CD4-positive, alpha-beta T cell treated with Interleukin-10 for 1 hour (primary cell): ENCODE measurements around the gene CEND1.

ENCODE experiments used
- DNase-seq: peaks from one replicate; pipeline ENCODE4 v3.0.0-alpha.2; 2020

The CEND1 gene

DNA sequence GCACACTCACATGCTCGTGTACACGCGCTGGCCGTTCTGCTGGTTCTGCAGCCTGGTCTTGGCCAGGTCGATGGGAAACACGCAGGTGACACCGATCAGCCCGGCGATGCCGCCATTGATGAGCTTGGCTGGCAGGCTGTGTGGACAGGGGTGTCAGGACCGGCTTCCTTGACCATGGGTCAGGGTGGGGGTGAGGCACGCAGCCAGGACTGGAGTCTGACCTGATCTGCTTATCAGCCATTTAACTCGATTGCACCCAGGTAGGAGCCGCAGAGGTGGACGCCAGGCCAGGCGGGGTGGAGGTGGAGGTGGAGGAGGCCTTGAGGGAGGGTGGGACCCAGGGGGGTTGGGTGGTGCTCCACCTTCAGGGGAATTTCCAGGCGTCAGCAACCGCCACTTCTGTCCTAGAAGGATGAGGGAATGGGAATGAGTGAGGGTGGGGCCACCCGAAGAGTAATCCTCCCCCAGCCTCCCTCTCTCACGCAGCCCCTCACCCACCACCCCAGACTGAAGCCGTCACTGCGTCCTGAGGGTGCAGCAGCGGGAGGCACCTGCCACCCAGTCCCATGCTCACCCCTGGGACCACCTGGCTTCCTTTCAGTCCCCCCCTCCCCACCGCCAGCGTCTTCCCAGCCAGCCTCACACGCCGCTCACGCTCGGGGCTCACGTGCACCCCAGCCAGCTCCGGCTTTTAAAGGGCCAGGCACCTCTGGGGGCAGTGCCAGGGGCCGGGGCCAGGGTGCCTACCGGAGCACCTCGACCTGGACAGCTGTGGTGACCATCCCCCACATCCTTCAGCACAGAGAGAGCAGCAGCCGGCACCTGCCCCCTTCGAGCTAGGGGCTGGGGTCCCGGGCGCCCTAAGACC lies 5.1 kb upstream of the CEND1 start:
- DNase-seq: no peak

DNA sequence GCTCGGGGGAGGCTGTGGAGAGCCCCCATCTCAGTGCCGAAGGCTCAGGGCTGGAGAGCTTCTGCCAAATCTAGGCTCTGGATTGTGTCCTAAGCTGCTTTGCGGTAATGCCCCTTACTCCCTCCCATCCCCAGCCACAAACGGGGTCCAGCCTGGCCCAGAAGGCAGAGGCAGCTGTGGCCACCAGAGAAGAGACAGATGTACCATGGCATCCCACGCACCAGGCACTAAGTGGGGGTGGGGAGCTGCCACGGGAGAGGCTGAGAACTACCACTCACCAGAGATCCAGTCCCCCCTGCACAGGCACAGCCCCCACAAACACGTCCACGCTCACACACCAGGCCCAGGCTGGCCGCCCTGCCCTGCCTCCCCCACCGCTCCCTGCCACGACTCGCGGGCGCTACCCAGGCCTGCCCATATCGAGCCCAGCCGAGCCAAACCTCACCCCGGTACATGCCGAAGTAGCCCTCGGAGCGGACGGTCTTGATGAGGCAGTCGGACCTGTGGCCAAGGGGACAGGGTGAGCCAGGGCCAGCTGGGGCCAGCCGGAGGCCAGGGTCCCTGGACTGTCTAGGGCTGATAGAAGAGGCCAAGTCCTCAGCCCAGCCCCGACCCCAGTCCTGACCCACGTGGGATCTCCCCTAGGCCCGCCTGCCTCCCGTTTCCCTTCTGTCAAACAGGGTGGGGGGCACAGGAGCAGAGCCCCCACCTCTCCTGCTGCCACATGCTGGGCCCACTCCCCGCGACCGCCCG lies 4.3 kb upstream of the CEND1 start:
- DNase-seq: no peak

DNA sequence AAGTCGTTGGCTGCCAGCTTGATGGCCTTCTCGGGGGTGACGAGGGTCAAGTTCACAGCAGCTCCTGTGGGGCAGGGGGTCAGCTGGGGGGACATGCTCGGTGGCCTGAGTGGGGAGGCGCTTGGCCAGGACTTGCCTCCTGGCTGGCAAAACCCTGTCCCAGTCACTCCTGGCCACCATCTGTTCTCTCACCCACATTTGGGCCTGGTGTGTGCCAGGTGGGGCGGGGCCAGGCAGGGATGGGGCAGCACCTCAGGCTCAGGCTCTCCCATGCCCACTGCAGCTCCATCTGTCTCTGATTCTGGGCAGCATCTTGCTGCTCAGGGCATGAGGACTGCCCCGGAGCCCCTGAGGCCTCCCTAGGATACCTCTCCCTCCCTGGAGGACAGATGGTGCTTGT lies 3.7 kb upstream of the CEND1 start:
- DNase-seq: no peak

DNA sequence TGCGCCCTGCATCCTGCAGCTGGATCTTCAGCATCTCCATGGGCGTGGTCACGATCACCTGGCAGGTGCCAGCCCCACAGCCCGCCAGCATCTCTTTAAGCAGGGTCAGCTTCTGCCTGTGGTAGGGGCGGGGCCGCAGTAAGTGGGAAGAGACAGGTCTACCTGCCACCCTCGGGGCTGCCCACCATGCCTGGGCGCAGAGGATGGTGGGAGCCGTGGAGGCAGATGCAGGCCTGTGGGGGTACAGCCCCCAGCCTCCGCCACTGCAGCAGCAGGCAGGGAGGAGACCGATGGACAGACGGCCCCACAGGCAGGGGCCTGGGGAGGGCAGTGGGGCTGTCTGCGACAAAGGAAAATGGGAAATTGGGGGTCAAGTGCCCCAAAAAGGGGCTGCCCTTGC lies 3.0 kb upstream of the CEND1 start:
- DNase-seq: no peak

DNA sequence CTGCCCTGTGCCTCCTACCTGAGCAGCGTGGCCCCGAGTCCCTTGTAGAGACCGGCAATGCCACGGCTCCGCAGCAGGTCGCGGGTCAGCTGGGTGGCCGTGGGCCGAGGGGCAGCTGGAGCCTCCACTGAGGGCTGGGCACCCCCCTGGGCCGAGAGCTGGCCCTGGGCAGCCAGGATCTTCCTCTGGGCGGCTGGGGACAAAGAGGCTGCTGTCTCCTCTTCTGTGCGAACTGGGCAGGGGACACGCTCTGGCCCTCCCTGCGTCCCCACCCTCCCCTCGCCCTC lies 2.6 kb upstream of the CEND1 start:
- DNase-seq: no peak

DNA sequence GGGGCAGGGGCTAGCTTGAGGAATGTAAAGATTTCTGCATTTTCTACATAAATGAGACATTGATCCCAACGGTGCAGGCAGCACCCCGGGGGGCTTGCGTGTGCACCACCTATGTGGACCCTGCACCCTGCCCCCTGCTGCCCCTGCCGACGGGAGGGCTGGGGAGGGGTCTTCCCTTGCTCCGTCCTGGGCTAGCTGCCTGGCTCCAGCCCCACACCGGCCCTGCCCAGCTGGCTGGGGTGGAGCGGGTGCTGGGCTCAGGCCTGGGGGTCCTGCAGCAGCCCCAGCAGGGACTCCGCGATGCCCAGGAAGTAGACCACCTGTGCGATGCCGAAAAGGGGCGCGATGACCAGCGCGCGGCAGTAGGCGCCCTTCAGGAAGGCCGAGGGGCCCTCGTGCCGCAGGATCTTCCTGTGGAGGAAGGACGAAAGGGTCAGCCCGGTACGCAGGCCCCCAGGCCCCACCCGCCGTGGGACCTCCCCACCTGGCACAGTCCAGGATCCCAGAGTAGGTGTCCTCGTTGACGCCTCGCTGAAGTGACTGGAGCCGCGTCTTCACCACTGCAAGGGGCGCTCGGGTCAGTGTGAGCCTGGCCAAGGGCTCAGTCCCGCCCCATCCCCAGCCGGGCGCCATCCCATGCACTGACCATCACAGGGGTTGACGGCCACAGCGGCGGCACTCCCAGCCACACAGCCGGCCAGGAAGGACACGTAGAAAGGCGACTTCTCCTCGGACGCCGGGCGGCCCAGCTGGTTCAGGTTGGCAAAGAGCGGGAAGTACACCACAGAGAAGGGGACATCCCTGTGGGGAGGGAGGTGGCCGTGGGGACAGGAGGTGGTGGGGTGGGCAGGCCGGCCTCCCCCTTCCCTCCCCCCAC lies 2.0 kb upstream of the CEND1 start:
- DNase-seq: no peak

- no peak for DNase-seq
Observed at GRCh38 chr11:790721-791564, 1.1 kb upstream of the CEND1 start.

DNA sequence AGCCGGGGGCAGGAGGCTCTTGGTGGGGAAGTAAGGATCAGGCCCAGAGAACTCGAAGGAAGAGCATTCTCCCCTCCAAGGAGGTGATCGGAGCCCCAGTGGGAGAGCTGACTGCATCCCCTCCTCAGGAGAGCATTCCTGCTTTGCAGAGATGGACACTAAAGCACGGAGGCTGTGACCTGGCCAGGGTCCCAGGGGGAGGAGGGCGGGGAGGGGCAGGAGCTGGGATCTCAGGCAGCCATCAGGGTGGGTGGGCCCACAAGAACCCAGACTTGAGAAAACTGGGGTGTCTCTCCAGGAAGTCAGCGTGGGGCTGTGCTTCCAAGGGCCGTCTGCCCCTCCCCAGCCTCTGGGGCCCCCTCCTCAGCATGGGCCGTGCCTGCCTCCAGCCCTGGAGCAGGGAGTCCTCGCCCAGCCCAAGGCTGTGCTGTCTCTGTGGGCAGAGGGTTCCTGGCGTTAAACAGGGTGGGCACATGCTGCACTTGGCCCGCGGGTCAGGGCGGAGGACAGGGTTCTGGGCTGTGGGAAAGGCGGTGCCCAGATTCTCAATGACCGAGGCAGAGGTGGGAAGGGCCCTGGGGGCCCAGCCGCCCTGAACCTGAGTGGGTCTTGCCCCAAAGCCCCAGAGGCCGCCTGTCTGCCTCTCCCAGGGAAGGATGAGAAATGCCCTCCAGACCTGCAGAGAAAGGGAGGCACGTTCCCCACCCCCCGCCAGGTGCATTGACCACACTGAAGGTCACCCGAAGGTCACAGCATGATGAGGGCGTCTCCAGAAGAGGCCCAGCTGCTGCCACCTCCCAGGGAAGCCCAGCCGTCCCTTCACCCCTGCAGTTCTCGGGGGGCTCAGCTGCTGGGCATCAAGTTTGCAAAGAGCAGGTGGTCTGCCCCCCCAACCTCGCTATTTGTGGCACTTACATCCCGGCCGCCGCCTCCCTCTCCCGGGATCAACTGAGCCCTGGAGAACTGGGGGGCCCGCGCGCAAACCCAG lies 643 bp downstream of the CEND1 start:
- no peak for DNase-seq

DNA sequence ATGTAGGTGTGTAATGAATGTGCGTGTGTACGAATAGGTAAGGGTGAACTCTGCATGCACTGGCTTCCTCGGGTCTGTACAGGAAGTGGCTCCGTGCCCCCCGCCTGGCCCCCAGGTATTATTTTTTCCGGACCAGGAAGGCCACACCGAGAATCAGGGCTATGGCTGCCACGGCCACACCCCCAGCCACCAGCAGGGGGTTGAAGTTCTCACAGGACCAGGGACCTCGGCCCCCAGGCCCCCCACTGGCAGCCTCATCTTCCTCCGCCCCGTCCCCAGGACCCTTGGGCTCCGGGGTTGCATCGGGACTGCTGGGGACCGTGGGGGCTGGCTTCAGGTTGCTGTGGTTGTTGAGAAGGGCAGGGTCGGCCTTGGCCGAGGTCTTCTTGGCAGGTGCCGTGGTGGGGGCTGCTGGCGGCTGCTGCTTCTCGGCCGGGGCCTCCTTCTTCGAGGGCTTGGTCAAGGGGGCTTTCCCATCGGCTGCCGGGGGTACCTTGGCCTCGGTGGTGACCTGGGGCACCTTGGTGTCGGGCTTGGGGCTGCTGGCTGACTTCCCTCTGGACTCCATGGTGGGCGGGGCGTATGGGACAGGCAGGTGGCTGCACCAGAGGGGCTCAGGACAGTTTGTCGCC lies 1.8 kb downstream of the CEND1 start:
- DNase-seq: no peak

DNA sequence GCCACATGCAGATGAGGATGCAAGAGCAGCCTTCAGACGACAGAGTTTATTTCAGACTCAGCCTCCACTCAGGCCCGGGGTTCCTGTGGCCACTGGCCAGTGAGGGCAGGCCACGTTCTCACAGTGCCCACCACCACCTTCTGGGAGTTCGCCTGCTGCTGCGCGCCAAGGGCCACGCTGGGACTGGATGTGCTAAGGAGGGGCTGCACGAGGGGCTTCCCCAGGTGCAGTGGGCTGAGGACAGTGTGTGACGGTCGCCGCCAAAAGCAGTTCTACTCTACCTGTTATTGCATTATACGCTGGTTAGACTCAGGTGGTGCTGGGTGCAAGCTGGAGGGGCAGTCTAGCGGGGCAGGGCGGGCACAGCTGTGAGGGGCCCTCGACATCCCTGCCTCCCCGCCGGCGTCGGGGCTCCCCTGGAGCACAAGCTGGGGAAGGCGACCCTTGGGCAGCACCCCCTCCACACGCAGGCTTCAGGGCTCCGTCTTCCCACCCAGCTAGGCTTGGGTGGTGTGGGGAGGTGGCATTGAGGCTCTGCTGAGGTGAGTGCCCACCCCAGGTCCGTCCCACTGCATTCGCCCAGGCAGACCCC lies 2.7 kb downstream of the CEND1 start:
- DNase-seq: no peak

GRCh38 chr11:786235-787083 lies 3.4 kb downstream of the CEND1 start:
- DNase-seq: no peak

GRCh38 chr11:783581-784015 lies 6.3 kb downstream of the CEND1 start:
- DNase-seq: peak; percentile 39

DNA sequence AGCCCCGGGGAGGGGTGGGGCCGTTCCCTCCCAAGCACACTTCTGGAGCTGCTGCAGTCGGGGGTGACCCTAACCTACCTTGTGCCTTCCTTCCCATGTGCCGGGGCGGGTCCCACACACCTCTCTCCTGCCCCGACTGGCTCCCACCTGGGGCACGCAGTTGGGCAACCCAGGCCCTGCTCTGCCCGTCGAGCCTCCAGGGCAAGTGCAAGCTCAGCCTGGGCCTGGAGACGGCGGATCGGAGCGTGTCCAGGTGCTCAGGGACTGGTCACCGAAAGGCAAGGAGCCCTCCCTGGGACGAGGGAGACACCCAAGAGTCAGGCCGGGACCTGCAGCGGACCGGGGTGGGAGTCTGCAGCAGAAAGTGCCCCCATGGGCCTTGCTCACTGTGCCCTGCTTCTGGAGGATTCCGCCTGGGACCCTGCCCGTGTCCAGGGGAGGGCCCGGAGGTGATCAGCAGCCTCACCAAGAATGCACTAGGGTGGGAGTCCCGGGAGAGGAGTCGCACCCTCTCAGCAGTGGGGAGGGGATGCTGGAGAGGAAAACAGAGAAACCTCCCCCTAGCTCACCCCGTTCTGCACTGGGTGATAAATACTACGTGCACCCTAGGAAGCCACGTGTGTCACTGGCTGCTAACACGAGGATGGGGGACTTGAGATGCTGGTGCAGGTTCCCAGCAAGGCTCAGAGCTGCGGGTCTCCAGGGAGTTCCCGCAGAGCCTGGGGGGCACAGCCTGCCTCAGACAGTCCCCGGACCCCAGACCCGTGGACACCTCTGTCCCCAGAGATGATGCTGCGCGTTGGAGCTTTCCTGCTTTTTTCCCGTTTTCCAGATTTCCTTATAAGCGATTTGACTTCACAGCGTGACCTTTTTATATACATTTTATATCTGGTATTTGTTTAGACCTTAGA lies 7.4 kb downstream of the CEND1 start:
- no peak for DNase-seq

DNA sequence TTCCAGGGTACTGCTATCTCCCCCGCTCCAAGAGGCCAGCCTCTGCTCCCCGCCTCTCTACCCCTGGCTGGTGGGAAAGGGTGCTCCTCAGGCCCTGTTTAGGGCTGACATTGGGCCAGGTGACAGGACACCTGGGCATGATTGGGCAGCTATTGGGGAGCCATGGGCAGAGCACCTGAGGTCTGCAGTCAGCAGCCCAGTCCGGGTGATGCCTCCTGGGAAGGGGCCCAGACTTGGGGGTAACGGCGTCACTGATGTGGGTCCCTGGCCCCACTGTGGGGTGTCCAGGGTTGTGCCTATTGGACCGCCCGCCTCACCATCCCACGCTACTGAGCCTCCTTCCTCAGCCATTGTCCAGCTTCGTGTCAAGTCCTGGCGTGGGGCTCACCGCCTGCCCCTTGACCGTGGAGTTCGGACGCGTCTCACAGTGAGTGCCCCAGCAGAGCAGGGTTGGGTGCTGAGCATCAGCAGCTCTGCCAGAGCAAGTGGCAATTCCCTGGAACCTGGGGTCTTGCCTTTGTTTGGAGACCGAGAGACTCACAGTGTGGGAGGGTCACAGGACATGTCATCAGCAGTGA lies 9.8 kb downstream of the CEND1 start:
- no peak for DNase-seq

DNA sequence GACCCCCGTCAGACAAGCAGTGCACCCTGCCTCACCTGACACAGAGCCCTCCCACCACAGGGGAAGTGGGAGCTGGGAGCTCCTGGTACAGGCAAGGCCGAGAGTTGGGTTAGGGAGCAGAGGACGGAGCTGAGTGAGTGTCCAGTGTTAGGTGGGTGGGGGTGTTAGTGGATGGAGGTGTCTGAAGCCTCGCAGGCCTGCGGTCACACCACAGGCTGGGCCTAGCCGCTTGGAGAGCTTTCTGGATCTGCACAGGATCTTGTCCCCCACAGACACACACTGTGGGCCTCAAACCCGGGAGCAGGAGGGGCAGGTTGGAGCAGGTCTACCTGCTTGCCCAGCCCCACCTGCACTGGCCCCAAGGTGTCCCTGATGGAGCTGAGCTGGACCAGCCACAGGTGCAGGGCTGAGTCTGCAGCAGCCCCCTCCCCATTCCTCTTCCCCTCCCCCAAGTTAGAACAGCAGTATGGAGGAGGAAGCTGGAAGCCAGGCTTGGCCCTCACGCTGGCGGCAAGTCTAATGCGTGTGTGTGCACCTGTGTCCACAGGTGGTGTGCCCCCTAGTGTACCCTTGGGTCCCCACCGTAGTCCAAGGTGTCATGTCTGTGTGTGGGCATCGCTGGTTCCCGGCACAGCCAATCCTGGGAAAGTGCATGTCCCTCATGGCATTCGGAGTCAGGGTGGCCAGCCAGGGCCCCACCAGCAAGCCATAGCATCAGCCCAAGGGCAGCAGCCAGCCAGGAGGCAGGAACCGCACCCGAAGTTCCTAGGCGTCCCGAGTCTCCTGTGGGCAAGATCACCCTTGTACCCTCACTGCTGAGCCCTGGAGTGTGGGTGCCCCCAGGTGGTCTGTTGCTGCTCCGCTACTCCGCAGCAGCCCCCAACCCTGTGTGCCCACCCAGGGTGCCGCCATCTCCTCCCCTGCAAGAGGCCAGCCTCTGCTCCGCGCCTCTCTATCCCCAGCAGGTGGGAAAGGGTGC lies 10.6 kb downstream of the CEND1 start:
- no peak for DNase-seq
